HFF-Myc (cell line): ENCODE measurements around the gene PTTG1.

Experiments used
- DNase-seq: peaks from one replicate; pipeline ENCODE4 v3.0.0-alpha.2; 2011; ENCODE audit warnings: low read depth; ENCODE audit errors: extremely low read depth
- H3K4me3 ChIP-seq: replicated peaks from 2 replicates; pipeline ENCODE4 v1.5.1; 2011; ENCODE audit warnings: low read depth, mild to moderate bottlenecking, control low read depth, low read length
- CTCF ChIP-seq: IDR thresholded peaks from 2 replicates; pipeline ENCODE4 v1.5.1; 2012; ENCODE audit warnings: mild to moderate bottlenecking, low read depth, low read length, control low read depth; ENCODE audit errors: missing control alignments

Gene PTTG1

GRCh38 chr5:160470437-160471361 lies 49.0 kb downstream of the PTTG1 start:
- DNase-seq = no peak
- no peak for TF ChIP-seq CTCF
- H3K4me3 ChIP-seq = 0 out of 2 replicates have a peak overlapping the region, but pooled peaks have one; percentile 9

GRCh38 chr5:160471761-160472160 lies 50.1 kb downstream of the PTTG1 start:
- DNase-seq = no peak
- no peak for TF ChIP-seq CTCF
- no peak overlapping the region for H3K4me3 ChIP-seq

DNA sequence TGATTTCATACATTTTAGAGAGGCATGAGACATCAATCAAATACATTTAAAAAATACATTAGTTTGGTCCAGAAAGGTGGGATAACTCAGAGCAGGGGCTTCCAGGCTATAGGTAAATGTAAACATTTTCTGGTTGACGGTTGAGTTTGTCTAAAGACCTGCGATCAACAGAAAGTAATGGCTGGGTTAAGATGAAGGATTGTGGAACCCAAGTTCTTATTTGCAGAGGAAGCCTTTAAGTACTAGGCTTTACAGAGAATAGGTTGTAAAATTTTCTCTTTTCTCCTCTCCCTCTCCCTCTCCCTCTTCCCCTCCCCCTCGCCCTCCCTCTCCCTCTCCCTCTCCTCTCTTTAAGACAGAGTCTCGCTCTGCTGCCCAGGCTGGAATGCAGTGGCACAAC lies 50.8 kb downstream of the PTTG1 start:
- TF ChIP-seq CTCF = no peak
- DNase-seq = no peak
- H3K4me3 ChIP-seq = no peak overlapping the region

- no peak for TF ChIP-seq CTCF
- no peak for DNase-seq
- no peak overlapping the region for H3K4me3 ChIP-seq
Observed at GRCh38 chr5:160473681-160474080, 52.0 kb downstream of the PTTG1 start.

- TF ChIP-seq CTCF = no peak
- no peak overlapping the region for H3K4me3 ChIP-seq
- DNase-seq = no peak
Observed at GRCh38 chr5:160474084-160474483, 52.4 kb downstream of the PTTG1 start.

DNA sequence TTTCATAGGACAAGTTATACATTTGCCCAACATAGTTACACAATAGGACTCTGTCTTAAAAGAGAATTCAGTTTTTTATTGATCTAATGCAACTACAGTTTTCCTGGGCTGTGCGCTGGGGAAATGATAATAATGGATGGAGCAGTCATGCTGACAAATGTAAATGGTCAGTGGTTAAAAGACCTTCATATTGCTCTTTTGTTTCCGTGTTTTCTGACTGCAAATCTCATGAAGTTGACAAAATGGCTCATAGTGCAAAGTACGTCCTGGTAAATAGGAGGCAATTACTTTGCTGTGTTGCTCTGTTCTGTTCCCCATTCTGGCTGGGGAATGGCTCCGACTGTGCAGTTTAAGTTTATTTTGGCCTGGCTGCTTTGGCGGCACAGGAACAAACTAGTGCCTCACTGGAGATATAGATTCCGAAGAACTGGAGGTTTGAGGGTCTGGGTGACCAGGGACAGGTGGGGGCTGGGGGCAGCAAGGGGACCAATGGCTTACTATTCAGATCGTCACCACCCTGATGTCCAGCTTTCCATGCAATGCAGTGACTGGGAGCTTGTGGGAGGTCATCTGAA lies 54.3 kb downstream of the PTTG1 start:
- DNase-seq = no peak

More for the DNA sequence above, 54.3 kb downstream of the PTTG1 start:
- H3K4me3 ChIP-seq = no peak overlapping the region
- no peak for TF ChIP-seq CTCF
